ENCODE data around the gene TOPBP1.

TOPBP1 gene

GRCh38 chr3:133588035-133588434, 73.7 kb downstream of the TOPBP1 start:
- H3K4me1 ChIP-seq (ENCODE audit: insufficient read depth, low read length, severe bottlenecking) = peaks cover 13% of the 10 kb centered on the region
- no peak overlapping the region for H2AFZ ChIP-seq (ENCODE audit: low read length)
- no peaks in the 10 kb centered on the region; the same call in 1 of the 2 replicates for H4K20me1 ChIP-seq (ENCODE audit: insufficient read depth, low read length)
- H3F3A ChIP-seq (ENCODE audit: insufficient read depth, low read length) = peaks cover 36% of the 10 kb centered on the region
- H3K27ac ChIP-seq (ENCODE audit: low read depth, low read length, poor library complexity, severe bottlenecking) = no peak overlapping the region
- H3K36me3 ChIP-seq (ENCODE audit: insufficient read depth, low read length) = peaks cover 70% of the 10 kb centered on the region
- H3K9me2 ChIP-seq (ENCODE audit: low read depth, low read length) = no peaks in the 10 kb centered on the region
- TF ChIP-seq CTCF (IDR thresholded peaks at IDR 0.05; ENCODE audit: low read length) (no peak), EZH2 (IDR thresholded peaks at IDR 0.05; ENCODE audit: borderline replicate concordance, low read length) (no peak)
- H3K9me3 ChIP-seq (ENCODE audit: low read length) = no peaks in the 10 kb centered on the region
- no peaks in the 10 kb centered on the region for H3K27me3 ChIP-seq (ENCODE audit: insufficient read depth, low read length)
- H3K79me2 ChIP-seq (ENCODE audit: insufficient read depth, low read length) = peaks cover 3% of the 10 kb centered on the region
- no peak overlapping the region for H3K4me3 ChIP-seq (ENCODE audit: low read depth, low read length, poor library complexity, severe bottlenecking)
- no peak overlapping the region for H3K4me2 ChIP-seq (ENCODE audit: low read length)
- no peak overlapping the region for H3K9ac ChIP-seq (ENCODE audit: low read length)

DNA sequence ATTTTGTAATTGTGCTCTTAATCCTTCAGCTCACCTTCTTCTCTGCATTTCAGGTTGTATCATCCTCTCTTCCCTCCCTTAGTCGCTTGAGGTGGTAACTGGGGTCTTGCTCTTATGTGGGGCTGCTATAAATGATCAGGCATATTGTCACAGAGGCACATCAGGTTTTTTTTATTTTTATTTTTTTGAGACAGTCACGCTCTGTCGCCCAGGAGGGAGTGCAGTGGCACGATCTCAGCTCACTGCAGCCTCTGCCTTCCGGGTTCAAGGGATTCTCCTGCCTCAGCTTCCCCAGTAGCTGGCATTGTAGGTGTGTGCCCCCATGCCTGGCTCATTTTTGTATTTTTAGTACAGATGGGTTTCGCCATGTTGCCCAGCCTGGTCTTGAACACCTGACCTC, 78.3 kb downstream of the TOPBP1 start:
- Histone ChIP-seq H3K27ac (ENCODE audit: low read depth, low read length, poor library complexity, severe bottlenecking) (no peak overlapping the region), H3K4me2 (ENCODE audit: low read length) (no peak overlapping the region), H3K9ac (ENCODE audit: low read length) (no peak overlapping the region), H3K36me3 (ENCODE audit: insufficient read depth, low read length) (peaks cover 96% of the 10 kb centered on the region), H3K4me3 (ENCODE audit: low read depth, low read length, poor library complexity, severe bottlenecking) (no peak overlapping the region), H3K9me3 (ENCODE audit: low read length) (no peaks in the 10 kb centered on the region), H4K20me1 (ENCODE audit: insufficient read depth, low read length) (peaks cover 3% of the 10 kb centered on the region; the same call in 1 of the 2 replicates), H3K9me2 (ENCODE audit: low read depth, low read length) (no peaks in the 10 kb centered on the region), H2AFZ (ENCODE audit: low read length) (no peak overlapping the region), H3K27me3 (ENCODE audit: insufficient read depth, low read length) (no peaks in the 10 kb centered on the region), H3K4me1 (ENCODE audit: insufficient read depth, low read length, severe bottlenecking) (peaks cover 17% of the 10 kb centered on the region), H3K79me2 (ENCODE audit: insufficient read depth, low read length) (peaks cover 48% of the 10 kb centered on the region), H3F3A (ENCODE audit: insufficient read depth, low read length) (peaks cover 8% of the 10 kb centered on the region)
- no peak for TF ChIP-seq CTCF (IDR thresholded peaks at IDR 0.05; ENCODE audit: low read length)
- TF ChIP-seq EZH2 (IDR thresholded peaks at IDR 0.05; ENCODE audit: borderline replicate concordance, low read length) = no peak

GRCh38 chr3:133578548-133579191, 83.1 kb downstream of the TOPBP1 start:
- Histone ChIP-seq H3K27me3 (ENCODE audit: insufficient read depth, low read length) (no peaks in the 10 kb centered on the region), H3K9me2 (ENCODE audit: low read depth, low read length) (no peaks in the 10 kb centered on the region), H4K20me1 (ENCODE audit: insufficient read depth, low read length) (0 out of 2 replicates have a peak, but pooled peaks cover 3% of the 10 kb centered on the region), H3K9ac (ENCODE audit: low read length) (no peak overlapping the region; the same call in 1 of the 2 replicates), H3K36me3 (ENCODE audit: insufficient read depth, low read length) (peaks cover 88% of the 10 kb centered on the region), H2AFZ (ENCODE audit: low read length) (no peak overlapping the region), H3K4me1 (ENCODE audit: insufficient read depth, low read length, severe bottlenecking) (peaks cover 53% of the 10 kb centered on the region), H3K9me3 (ENCODE audit: low read length) (no peaks in the 10 kb centered on the region), H3F3A (ENCODE audit: insufficient read depth, low read length) (no peaks in the 10 kb centered on the region), H3K27ac (ENCODE audit: low read depth, low read length, poor library complexity, severe bottlenecking) (peak overlapping the region; percentile 52), H3K79me2 (ENCODE audit: insufficient read depth, low read length) (peaks cover 89% of the 10 kb centered on the region), H3K4me2 (ENCODE audit: low read length) (peak overlapping the region; percentile 88), H3K4me3 (ENCODE audit: low read depth, low read length, poor library complexity, severe bottlenecking) (peak overlapping the region; percentile 78)
- no peak for TF ChIP-seq EZH2 (IDR thresholded peaks at IDR 0.05; ENCODE audit: borderline replicate concordance, low read length)
- TF ChIP-seq CTCF (IDR thresholded peaks at IDR 0.05; ENCODE audit: low read length) = peak; percentile 78

Data from OCI-LY1 (cell line).